GM18508 (cell line): ENCODE results near the gene NUPR1.
"Not testable (repeated sequence)": the region's sequence is repeated elsewhere in the genome, so short reads cannot be mapped to it uniquely, and the experiment has no call there.

Source experiments
- ATAC-seq: cut with Tn5 transposase; IDR thresholded peaks from one replicate; pipeline ENCODE4 v1.9.1; 2021; ENCODE audit warnings: moderate number of reproducible peaks; ENCODE audit not compliant: insufficient read depth, unreplicated experiment

Gene NUPR1

GRCh38 chr16:28500476-28501180 is 38.1 kb downstream of the NUPR1 start:
- ATAC-seq, result not testable (repeated sequence)

GRCh38 chr16:28499854-28500253 is 38.9 kb downstream of the NUPR1 start:
- no peak for ATAC-seq

GRCh38 chr16:28498666-28499381 is 40.0 kb downstream of the NUPR1 start:
- no peak for ATAC-seq

DNA sequence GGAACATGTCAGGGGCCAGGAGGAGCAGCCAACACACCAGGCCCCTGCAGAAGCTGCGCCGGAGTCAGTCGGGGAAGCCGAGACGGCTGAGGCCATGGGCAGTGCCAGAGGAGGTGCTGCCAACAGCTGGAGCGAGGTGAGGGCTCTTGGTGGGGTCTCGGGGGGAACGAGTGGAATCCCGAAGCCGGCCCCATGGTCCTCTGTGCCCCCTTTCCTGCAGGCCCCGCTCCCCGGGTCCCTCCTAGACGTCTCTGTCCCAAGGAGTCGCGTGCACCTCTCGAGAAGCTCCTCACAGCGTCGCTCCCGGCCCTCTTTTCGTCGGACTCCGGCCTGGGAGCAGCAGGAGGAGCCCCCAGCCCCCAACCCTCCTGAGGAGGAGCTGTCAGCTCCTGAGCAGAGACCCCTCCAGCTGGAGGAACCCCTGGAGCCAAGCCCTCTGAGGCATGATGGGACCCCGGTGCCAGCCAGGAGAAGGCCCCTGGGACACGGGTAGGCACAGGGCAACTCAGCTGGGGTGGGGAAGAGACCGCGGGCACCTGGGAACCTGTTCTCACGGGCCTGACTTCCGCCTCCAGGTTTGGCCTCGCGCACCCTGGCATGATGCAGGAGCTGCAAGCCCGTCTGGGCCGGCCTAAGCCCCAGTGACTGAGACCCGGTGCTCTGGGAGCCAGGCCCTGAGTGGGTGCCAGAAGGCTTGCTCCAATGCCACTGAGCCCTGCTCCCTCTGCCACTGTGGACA is 40.7 kb downstream of the NUPR1 start:
- no peak for ATAC-seq

DNA sequence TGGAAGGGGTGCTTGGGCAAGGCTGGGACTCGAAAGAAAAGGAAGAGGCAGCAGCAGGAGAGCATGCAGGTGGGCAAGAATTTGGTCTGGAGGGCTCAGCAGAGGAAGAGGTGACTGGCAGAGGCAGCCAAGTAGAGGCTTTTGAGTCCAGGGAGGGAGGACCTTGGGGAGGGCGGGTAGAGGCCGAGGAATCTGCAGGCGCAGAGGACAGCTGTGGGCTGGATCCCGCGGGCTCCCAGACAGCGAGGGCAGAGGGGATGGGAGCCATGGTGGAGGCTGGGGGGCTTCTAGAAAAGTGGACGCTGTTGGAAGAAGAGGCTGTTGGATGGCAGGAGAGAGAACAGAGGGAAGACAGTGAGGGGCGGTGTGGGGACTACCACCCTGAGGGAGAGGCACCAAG is 41.4 kb downstream of the NUPR1 start:
- ATAC-seq, result no peak

DNA sequence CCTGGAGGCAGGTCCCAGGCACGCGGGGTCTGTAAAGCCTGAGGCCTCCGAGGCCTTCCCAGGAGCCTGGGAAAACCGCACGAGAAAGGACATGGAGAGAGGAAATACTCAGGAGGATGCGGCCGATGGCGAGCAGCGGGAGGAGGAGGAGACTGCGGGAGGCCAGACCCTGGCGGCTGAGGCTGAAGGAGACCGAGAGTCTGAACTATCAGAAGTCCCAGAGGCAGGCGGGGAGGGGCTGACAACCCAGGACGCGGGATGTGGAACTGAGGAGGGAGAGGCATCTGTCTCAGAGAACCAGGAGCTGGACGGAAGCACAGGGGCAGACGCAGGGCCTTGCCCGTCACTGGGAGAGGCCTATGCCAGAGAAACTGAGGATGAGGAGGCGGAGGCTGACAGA is 41.9 kb downstream of the NUPR1 start:
- no peak for ATAC-seq

GRCh38 chr16:28495795-28496749 is 42.7 kb downstream of the NUPR1 start:
- no peak for ATAC-seq

GRCh38 chr16:28495098-28495793 is 43.5 kb downstream of the NUPR1 start:
- no peak for ATAC-seq

- ATAC-seq, result peak; percentile 37
These were observed 44.5 kb downstream of the NUPR1 start, which contains the start of gene APOBR for GRCh38 chr16:28494121-28494851. Gene APOBR (plus strand): TSS chr16:28494643. CDS start chr16:28494682, 39 bp downstream.

DNA sequence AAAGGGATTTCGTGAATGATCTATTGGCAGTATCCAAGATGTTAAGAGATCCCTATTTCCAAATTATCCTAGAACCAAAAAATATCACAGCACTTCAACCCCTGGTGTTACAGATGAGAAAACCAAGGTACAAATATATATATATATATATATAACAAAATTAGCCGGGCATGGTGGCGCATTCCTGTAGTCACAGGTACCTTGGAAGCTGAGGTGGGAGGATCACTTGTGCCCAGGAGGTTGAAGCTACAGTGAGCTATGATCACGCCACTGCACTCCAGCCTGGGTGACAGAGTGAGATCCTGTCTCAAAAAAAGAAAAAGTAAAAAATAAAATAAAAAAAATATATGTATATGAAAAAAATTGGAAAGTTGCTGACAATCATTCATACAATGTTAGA is 46.3 kb downstream of the NUPR1 start:
- no peak for ATAC-seq

DNA sequence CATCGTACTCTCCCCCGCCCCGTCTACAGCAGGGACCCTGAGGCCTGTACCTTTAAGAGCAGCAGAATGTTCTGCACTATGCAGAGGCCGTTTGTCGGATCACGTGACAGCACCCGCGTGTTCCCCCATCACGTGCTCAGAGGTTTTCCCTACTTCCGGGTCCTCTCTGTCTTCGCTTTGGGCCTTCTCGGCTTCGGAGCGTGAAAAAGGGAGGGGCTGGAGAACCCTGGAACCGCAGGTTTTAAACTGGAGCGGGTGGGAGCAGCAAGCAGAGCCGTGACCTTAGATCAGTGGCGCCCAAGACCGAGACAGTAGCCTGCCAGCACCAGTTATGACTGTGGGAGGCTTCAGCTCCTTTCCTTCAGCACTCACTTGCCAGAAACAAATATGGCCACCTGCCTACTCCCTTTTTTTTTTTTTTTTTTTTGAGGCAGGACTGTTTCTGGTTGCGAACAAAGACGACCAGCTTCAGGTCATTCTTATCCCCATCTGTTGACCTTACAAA is 46.8 kb downstream of the NUPR1 start, which contains the start of gene CLN3:
Gene CLN3 (minus strand): TSS at position 105 of the 505 bp plus-strand sequence. CDS start 315 bp downstream, outside the sequence.
- peak; percentile 51 for ATAC-seq

GRCh38 chr16:28491230-28491969 is 47.4 kb downstream of the NUPR1 start:
- no peak for ATAC-seq

- no peak for ATAC-seq
These were observed 52.5 kb downstream of the NUPR1 start for GRCh38 chr16:28486266-28486665.

DNA sequence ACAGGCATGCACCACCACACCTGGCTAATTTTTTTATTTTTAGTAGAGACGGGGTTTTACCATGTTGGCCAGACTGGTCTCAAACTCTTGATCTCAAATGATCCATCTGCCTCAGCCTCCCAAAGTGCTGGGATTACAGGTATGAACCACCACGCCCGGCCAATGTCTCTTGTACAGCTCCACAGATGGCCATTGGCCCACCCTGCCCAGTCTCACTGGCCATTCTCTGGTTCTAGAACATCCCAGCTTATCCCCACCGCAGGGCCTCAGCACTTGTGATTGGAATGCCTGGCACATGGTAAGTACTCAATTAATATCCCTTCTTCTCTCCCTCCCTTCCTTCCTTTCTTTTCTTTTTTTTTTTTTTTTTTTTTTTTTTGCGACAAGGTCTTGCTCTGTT is 55.4 kb downstream of the NUPR1 start:
- ATAC-seq, result not testable (repeated sequence)
